HUDEP-2 (cell line): ENCODE results near the gene POU6F2.

Experiments used
- DNase-seq, 76 experiments: peaks; one replicate each; lab custom pipeline; 2025; ENCODE audit not compliant: unreplicated experiment in 76 of 76; lab: John Stamatoyannopoulos, UW

POU6F2 gene

DNA sequence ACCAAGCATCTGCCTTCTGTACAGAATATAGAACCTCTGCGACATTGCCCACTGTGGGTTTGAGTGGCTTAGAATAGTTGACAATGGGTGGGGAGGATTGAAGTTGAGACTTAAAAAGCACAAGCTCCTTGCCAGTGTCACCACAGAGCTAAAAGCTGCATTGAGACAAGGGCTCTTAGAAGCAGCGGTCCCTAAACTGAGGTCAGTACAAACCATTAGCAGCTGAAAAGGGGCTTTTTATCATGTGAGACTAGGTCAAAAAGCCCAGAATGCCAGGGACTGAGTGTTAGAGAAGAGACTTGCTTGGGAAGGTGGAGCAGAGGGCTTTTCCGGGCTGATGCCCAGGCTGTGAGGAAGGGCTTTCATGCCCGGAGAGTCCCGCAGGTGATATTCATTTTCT, 91.3 kb downstream of the POU6F2 start:
- DNase-seq, result no peak

DNA sequence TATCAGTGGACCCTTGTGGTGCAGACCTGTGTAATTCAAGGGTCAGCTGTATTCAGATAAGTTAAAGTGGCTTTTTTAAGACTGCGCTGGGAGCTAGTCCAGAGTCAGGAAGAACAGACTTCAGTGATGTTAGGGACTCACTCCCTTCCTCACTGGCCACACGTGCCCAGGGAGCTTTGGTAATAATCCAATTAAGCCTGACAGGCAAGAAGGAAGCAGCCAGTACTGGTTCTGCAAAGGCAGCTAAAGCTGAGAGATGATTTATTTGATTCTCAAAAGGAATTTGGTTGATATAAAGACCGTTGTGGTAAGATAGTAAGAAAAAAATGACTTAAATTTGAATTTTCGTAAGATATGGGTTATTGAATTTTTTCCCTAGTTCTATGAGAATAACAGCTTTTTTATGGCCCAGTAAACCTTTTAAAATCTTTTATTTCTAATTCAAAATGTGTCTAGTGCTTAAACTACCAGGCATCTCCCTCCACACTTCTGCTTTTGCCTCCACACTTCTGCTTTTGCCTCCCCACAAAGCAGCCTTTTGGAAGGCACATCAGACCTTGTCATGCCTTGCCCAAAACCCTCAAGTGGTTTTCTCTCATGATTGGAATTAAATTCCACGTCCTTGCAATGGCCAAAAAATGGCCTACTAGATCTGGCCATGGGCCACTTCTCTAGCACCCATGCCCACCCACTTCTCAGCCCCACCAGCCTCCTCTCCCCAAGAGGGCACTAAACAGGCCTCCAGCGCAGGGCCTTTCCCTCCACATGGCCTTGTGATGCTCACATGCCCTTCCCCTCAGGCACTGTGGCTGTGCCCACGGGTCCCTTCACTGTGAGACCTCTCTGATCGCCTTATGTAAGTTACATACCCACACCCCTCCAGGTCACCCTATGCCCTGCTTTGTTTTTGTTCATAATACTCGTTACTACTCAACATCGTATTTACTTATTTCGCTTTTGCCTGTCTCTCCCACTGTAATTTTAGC, 92.5 kb downstream of the POU6F2 start:
- DNase-seq, result no peak

DNA sequence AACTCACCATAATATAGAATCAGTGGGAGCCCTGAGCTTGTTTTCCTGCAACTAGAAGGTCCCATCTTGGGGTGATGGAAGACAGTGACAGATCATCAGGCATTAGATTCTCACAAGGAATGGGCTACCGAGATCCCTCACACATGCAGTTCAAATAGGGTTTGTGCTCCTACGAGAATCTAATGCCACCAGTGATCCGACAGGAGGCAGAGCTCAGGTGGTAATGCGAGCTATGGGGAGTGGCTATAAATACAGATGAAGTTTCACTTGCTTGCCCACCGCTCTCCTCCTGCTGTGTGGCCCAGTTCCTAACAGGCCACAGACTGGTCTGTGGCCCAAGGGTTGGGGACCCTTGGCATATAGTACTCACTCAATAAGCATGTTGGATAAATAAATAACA, 93.4 kb downstream of the POU6F2 start:
- DNase-seq, result no peak

DNA sequence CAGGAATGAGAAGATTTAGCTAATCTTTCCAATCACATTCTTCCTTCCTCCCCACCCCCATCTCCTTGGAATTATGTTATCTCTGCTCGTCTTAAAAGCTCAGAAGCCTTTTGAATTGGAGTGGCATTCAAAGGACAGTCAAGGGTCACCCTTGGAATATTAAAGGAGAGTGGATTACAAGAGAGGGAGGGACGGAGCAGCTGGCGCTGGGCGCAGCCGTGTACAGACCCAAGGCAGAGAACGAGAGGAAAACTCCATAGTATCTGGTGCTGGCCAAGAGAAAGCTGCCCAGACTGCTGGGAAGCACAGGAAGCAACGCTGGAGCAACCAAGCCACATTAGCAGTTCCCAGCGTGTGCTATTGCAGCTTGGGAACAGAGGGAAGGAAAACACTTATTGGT, 95.7 kb downstream of the POU6F2 start:
- no peak for DNase-seq

DNA sequence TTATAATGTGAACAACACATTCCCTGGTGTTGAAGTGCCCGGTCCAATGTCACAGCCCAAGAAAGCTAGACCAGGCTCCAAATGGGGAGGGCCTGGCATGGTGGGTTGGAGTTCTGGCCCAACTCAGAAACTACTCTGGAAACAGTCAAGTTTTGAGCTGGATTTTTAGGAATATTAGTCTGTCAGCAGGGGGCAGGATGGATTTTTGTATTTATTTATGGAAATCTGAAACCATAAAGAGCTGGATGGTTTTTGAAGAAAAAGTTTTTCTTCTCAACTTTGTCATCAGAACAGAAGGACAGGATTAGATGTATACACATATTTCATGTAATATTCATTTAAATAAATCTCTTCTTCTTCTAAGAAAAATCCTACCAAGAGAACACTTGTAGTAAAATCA, 97.5 kb downstream of the POU6F2 start:
- DNase-seq, result no peak

DNA sequence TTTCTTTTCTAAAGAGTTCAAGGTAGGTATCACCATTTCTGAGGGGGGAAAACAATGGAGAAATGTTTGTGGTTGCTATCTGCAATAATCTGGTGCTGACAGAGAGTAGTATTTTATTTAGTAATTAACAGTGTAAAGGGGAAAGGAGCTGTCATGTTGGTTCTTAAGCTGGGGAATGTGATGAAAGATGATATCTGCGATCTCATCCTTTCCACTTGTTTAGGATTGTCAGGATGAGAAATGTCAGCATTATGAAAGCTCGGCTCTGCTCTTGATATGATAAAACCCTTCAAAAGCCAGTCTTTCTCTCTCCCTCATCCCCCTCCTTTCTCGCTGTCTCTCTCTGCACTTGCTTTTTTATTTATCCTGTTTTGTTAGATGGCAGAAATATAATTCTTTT, 106.1 kb downstream of the POU6F2 start:
- no peak for DNase-seq

DNA sequence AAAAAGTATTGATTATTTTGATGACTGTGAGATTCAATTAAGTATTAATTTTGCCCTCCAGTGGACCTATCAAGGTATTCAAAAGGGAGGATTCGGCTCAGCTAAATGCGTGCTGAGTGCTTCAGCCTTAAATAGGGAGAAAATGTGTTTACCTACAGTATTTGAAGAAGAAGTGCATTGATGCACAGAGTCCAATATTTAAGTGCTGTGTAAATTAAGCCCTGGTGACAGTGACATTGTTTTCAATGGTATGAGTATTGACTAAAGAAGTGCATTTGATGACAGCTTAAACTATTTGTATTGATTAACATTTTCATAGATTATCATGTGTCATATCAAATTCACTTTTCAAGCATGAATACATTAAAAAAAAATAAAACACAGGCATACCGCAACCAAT, 106.6 kb downstream of the POU6F2 start:
- DNase-seq, result no peak

DNA sequence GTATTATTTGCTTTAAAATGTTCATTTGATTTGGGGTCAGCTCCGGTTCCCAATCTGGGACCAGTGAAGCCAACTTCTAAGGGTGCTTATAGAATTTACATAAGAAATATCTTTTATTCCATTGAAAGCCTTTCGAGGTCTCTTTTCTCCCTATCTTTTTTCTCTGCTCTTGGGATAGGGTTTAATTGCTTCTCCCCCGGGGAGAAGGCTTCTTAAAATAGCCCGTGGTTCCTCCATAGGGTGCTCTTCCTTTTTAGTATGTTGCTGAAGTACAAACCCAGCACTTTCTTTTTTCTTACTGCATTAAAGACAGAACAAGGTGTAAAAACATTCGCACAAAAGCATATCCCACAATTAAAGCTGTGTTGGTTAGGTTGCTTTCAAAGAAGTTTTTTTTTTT, 107.5 kb downstream of the POU6F2 start:
- DNase-seq, result no peak

DNA sequence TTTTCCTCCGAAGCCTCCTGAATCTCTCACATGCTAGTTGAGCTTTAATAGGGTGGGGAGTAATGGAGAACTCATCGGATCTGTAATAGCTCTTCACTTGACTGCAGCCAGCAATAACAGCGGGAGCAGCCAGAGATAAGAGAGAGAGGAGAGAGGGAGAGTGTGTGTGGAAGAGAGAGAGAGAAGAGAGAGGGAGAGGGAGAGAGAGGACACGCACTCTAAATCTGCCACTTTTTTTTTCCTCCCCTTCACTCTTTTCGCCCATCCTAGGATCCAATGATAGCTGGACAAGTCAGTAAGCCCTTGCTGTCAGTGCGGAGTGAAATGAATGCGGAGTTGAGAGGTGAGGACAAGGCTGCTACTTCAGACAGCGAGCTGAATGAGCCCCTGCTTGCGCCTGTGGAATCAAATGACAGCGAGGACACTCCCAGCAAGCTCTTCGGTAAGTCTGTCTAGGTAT, 107.9 kb downstream of the POU6F2 start:
- DNase-seq, result no peak

DNA sequence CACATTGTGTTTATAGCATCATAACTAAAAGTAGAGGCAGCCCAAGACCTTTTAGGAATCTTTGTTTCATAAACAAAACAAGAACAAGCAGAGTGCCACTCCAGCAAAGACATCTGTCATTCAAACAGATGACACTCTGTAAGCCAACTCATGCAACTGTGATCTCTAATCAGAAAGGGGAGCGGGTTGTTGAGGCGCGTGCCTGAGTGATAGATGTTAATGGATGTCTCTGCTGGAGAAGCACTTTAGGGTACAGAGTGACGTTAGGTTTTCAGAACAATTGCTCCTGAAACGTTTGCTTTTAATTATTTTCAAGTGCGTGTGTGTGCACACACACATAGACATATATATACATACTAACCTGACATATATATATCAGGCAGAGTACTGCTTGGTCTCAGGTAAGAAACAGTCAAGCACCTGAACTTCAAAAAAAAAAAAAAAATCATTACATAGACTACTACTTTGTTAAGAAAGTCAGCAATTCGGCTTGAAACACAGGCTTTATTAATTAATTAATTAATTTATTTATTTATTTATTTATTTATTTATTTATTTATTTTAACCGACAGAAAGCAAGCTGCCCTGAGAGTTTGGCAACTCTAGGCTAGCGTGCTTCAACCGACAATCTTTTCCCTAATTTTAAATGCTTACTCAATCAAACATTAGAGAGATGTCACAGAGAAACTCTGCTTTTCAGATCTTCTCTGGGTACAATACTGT, 109.1 kb downstream of the POU6F2 start:
- no peak for DNase-seq

DNA sequence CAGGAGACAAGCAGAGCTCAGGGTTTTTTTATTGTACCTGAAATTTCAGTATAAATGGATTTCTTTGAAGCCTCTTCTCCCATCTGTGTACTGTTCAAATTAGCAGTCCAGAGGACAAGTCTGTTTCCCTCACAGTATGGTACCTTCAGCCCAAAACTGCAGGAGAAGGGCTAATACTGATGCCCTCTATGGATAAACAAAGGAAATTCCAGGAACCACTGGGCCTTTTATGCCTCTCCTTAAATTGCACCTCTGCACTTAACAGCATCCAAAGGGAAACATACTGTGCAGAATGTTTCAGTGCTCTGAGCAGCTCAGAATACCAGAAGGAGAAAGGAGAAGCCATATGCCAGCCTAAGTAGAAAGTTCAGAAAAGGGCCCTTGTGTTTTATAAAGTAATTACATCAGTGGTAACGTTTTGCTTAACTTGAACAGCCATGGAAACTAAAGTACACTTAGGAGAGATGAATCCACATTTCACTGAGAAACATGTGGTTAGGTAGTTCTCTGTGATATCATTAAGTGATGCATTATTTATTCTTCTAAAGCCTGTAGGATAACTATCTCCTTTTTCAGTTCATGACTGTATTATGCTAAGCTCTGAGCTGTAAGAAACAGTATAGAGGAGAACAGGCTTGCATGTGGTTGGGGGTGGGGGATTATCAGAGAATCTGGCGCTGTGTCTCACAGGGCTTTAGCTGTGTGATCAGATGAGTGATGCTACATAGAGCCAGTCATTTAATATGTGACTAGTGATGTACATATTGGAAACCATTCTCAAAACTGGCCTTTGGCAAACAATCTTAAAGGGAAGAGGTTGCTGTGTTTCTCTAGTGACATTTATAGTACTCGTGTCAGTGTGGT, 111.3 kb downstream of the POU6F2 start:
- DNase-seq, result no peak

DNA sequence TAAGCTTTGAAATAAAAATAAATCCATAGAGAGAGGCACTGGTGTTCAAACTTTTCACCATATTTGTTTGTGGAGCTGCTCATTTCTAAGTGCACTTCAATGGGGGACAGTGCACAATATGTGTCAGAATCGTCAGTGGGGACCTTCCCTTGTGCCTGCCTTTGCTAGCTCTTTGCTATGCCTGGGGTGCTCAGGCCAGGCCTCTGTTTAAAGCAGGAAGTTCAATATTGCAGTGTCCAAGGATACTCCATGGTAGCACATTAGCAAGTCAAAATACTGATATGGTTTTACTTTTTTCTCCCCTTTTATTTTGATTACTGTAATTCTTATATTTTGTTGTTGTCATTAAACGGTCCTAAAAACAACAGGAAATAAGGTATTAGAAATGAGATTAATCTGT, 113.4 kb downstream of the POU6F2 start:
- DNase-seq, result no peak

DNA sequence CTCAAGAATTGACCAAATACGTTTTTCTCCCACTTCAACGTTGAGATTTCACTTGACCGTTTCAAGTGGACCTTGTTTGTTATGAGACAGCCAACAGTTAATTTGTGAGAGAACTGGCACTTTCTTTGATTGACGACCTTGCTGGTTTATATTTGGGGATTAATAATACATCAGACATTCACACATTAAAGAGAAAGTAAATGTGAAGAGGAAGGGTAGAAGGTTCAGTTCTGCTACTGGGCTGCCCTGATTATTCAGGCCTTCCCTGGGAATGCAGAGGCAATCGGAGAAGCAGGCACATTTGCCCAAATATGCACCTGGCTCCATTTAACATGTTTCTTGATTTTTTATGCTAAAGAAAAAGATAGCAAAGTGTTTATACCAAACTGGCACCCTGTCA, 114.1 kb downstream of the POU6F2 start:
- no peak for DNase-seq

DNA sequence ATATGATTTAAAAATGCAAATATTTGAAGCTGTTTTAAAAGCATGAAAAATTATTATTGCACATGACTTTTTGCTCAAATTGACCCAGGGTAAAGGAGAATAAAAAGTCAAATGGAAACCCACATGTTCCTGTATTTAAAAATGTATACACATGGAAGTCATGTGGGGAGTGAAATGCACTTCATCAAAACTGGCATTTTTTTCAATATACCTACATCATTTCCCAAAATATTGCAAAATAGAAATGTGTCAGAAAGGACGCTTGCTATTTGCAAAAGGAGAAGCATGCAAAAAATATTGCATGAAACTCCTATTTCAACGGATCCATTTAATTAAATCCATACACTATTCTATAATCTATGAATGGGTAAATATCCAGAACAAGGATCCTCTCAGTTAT, 117.0 kb downstream of the POU6F2 start:
- DNase-seq, result no peak

DNA sequence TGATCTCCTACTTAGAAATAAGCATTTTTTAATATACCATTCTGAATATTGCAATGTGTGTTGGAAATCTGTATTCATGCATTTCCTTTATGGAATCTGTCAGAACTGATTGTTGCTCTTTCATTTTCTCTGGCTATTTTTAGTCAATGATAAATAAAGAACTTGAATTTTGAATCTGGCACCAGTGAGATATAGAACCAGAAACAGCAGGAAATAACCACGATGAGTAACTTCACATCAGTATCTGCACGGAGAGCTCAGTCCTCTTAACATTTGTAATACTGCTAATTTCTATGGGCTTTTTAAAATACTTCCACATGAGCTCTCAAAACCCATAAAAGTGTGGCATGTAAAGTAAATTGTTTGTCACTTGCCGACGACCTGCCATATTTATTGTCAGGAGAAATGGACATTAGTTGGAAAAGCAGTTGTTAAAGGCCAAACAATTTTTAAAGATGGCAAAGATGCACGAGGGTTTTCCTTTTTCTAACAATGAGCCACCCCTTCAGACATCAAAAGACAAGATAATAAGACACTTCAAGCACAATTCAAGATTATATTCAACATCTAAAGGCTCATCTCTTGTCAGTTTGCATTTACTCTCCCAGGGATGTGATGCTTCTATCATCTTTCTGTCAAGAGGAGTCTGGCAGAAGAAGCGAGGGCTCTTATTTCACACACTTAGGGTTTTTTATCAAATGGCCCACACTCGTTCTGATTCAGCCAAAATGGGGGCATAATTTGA, 118.3 kb downstream of the POU6F2 start:
- no peak for DNase-seq

DNA sequence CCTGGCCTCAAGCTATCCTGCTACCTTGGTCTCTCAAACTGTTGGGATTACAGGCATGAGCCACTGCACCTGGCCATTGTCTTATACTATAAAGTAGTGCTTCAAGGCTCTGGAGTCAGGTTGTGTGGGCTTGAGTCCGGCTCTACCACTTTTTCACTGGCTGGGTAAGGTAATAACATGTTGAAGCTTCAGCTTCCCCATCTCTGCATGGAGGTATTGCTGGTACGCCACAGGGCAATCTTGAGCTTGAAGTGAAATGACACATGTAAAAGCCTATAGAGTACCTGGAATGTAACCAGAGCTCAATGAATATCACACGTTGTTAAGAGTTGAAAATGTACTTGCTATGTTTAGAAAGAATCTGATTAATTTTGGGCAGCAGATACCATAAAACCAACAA, 120.8 kb downstream of the POU6F2 start:
- no peak for DNase-seq

DNA sequence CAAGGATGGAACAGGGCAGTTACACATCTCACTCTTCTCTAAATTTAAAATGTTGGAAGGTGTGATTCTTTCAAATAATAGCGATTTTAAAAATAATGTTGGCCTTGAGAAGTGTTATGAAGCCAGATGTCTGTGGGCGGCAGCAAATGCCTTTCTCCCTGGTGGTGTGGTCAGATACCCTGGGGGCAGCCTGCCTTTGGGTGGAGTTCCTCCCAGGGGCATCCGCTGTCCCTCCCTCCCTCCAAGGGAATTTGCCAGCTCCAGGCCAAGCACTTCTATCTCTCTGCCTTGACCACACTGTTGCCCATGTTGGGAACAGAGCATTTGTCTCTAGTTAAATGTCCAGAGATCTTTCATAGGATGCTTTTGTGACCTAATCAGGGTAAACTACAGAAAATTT, 121.4 kb downstream of the POU6F2 start:
- no peak for DNase-seq

DNA sequence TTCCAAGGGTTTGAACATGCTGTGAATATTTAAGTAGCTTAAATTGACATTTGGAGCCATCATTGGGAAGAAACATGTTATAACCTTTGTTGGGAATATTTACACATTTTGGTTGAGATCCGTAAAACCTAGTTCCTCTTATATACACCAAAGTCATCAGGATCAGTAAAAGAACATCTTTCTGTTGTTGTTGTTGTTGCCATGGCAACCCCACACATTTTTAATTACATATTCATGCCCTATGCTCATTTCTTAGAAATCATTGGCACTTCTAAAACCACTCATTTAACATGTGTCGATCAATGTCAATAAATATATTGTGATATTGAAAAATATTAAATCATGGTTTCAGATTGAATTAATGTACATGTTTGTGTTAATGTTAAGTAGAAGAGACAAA, 122.6 kb downstream of the POU6F2 start:
- no peak for DNase-seq

DNA sequence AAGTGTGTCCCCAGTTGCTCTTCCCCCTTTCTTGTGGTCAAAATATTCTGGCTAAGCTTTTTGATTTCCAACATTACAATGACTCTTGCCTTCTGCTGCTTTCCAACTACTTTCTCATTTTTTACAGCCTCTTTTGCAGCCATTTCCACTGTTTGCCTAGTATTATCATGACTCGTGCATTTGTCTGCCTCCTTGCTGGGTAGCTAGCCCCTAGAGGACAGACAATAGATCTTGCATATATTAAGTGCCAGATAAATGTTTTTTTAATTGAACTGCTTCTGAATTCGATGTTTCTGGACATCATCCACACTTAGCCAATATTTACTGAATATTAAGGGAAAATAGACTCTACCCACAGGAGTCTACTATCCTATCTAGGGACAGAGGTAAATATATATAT, 124.5 kb downstream of the POU6F2 start:
- no peak for DNase-seq

DNA sequence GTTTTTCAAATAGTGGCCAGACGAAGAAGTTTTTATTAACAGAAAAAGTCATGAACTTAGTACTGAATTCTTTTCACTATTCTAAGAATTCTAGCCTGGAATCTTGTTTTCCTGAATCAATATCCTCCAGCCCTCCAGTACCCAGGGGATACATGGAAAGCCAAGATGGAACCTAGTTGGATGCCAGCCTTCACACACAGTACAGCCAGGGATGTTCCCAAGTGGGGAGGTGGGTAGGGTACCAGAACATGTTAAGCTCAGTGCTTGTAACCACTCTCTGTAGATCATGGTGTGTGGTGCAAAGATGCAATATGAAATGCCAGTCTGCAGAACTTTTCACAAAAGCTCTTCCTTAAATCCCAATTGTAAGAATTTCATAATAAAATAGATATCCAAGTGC, 128.0 kb downstream of the POU6F2 start:
- no peak for DNase-seq
